ENCODE results near the gene GPS1.

The GPS1 gene

DNA sequence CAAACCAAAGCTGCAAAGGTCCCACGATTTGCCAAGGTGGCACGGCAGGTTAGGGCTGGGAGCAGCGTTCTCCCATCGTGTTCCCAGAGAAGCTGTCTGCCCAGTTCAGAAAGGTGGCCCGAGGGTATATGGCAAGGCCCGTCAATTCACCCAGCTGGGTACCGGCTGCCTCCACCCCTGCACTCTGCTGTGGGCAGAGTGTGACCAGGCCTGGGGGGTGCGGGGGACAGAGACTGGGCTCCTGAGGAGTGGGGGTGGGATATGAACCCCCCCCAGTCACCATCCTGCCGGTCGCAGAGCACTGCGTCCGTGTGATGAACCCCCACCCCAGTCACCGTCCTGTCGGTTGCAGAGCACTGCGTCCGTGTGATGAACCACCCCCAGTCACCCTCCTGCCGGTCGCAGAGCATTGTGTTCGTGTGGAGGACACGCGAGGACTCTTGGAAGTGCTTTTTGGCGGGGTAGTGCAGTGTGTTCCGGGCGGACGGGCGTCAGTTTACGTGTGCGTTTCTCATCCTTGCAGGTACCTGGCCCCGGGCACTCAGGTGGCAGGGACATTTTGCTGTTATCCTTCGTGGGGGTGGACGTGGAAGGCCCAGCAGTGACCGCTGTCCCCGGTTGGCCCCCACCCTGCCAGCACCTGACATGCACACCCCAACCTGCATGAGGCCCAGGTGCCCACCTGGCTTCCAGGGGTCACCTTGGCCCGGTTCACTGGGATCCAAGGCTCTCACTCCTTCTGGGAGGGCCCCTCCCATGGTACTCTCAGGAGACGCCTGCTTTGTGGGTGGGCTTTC, 49.0 kb downstream of the GPS1 start:
- TF ChIP-seq, protein P1, sequence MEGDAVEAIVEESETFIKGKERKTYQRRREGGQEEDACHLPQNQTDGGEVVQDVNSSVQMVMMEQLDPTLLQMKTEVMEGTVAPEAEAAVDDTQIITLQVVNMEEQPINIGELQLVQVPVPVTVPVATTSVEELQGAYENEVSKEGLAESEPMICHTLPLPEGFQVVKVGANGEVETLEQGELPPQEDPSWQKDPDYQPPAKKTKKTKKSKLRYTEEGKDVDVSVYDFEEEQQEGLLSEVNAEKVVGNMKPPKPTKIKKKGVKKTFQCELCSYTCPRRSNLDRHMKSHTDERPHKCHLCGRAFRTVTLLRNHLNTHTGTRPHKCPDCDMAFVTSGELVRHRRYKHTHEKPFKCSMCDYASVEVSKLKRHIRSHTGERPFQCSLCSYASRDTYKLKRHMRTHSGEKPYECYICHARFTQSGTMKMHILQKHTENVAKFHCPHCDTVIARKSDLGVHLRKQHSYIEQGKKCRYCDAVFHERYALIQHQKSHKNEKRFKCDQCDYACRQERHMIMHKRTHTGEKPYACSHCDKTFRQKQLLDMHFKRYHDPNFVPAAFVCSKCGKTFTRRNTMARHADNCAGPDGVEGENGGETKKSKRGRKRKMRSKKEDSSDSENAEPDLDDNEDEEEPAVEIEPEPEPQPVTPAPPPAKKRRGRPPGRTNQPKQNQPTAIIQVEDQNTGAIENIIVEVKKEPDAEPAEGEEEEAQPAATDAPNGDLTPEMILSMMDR (conservative IDR thresholded peaks at IDR 0.05; ENCODE audit: low read length): no peak
- no peak for TF ChIP-seq EZH2phosphoT487 (IDR thresholded peaks at IDR 0.05; ENCODE audit: borderline replicate concordance)
- no peaks in the 10 kb centered on the region for H3K9me3 ChIP-seq (ENCODE audit: insufficient read depth, low read depth, low read length)
- H3K4me2 ChIP-seq (ENCODE audit: low read depth, low read length, poor library complexity, severe bottlenecking): no peak overlapping the region
- peak overlapping the region; percentile 13 for H3K4me3 ChIP-seq (ENCODE audit: low read length, poor library complexity, severe bottlenecking)
- no peaks in the 10 kb centered on the region for H3K27me3 ChIP-seq (ENCODE audit: insufficient read depth, low read length, poor library complexity, severe bottlenecking)
- no peaks in the 10 kb centered on the region for H3F3A ChIP-seq (ENCODE audit: low read depth)
- peaks cover 37% of the 10 kb centered on the region for H3K79me2 ChIP-seq (ENCODE audit: insufficient read depth, low read length)
- no peak overlapping the region for H2AFZ ChIP-seq (ENCODE audit: low read length)
- H3K4me1 ChIP-seq (ENCODE audit: insufficient read depth, low read length, poor library complexity, severe bottlenecking): peaks cover 21% of the 10 kb centered on the region
- no peaks in the 10 kb centered on the region for H3K9me2 ChIP-seq (replicated peaks; ENCODE audit: low read depth, low read length)
- H3K9ac ChIP-seq (ENCODE audit: low read depth, low read length, poor library complexity, severe bottlenecking): peak overlapping the region; percentile 95
- H3K36me3 ChIP-seq (ENCODE audit: insufficient read depth, low read length): peaks cover 5% of the 10 kb centered on the region; the same call in 1 of the 2 replicates
- peaks cover 21% of the 10 kb centered on the region for H4K20me1 ChIP-seq (ENCODE audit: insufficient read depth, low read length, poor library complexity, severe bottlenecking)

DNA sequence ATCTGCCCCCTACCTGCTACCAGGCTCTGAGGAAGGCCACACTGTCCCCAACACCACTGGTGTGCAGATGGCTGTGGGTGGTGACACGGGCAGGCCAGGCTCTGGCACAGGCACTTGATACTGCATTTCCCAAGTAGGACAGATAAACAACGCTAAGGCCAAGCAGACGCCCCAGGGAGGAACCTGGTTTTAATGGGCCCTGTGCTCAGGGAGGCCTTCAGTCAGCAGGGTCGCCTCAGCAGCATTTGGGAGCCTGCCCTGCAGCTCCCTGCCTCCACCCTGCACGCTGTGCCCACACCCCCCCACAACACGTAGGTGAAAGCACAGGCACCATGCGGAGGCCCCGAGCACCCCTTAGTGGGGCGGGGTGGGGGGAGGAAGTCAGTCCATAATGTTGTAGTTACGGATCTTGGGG, 49.6 kb downstream of the GPS1 start:
- H3F3A ChIP-seq (ENCODE audit: low read depth): no peaks in the 10 kb centered on the region
- H3K36me3 ChIP-seq (ENCODE audit: insufficient read depth, low read length): no peaks in the 10 kb centered on the region
- peaks cover 24% of the 10 kb centered on the region for H3K4me1 ChIP-seq (ENCODE audit: insufficient read depth, low read length, poor library complexity, severe bottlenecking)
- peaks cover 15% of the 10 kb centered on the region for H4K20me1 ChIP-seq (ENCODE audit: insufficient read depth, low read length, poor library complexity, severe bottlenecking)
- H3K4me2 ChIP-seq (ENCODE audit: low read depth, low read length, poor library complexity, severe bottlenecking): no peak overlapping the region
- no peak overlapping the region for H2AFZ ChIP-seq (ENCODE audit: low read length)
- no peak for TF ChIP-seq EZH2phosphoT487 (IDR thresholded peaks at IDR 0.05; ENCODE audit: borderline replicate concordance)
- TF ChIP-seq, protein P1 (conservative IDR thresholded peaks at IDR 0.05; ENCODE audit: low read length): no peak
- H3K9me2 ChIP-seq (replicated peaks; ENCODE audit: low read depth, low read length): no peaks in the 10 kb centered on the region
- no peaks in the 10 kb centered on the region for H3K27me3 ChIP-seq (ENCODE audit: insufficient read depth, low read length, poor library complexity, severe bottlenecking)
- H3K9me3 ChIP-seq (ENCODE audit: insufficient read depth, low read depth, low read length): no peaks in the 10 kb centered on the region
- no peak overlapping the region for H3K9ac ChIP-seq (ENCODE audit: low read depth, low read length, poor library complexity, severe bottlenecking)
- peaks cover 30% of the 10 kb centered on the region for H3K79me2 ChIP-seq (ENCODE audit: insufficient read depth, low read length)
- no peak overlapping the region for H3K4me3 ChIP-seq (ENCODE audit: low read length, poor library complexity, severe bottlenecking)

DNA sequence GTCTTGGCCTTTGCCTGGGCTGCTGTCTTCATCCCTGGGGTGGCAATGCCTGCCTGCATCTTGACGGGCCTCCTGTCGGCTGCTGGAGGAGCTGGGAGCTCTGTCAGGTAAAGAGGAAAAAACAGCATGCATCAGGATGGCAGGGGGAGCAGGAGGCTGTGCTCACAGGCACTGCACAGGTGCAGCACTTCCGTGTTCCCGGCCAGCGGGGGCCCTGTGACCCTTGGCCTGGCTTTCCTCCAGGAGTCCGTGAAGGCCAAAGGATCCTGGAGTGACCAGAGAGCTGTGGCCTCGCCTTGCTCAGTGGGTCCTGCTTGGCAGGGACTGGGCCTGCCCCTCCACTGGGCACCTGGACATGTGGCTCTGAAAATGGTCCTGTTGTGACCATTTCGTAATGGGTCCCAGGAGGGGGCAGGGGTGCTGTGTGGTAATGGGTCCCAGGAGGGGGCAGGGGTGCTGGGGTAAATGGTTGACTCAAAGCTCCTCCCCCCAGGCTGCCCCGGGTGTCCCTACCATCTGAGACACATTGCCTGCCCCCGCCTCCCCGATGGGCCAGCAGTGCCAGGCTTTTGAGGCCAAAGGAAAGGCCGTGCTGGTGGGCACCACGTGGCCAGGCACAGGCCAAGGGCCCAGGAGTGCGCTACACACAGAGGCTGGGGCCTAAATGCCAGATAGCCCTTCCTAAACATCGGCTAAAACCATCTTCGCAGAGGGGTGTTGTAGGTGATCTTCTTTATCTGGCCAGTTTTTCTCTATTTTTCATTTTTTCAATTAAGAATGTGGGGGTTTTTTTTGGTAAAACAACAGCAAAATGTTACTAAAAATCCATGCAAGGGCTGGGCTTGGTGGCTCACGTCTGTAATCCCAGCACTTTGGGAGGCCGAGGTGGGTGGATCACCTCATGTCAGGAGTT, 50.3 kb downstream of the GPS1 start:
- Histone ChIP-seq H4K20me1 (ENCODE audit: insufficient read depth, low read length, poor library complexity, severe bottlenecking) (peaks cover 8% of the 10 kb centered on the region), H3K9me3 (ENCODE audit: insufficient read depth, low read depth, low read length) (no peaks in the 10 kb centered on the region), H3K9me2 (replicated peaks; ENCODE audit: low read depth, low read length) (no peaks in the 10 kb centered on the region), H3K79me2 (ENCODE audit: insufficient read depth, low read length) (peaks cover 23% of the 10 kb centered on the region), H2AFZ (ENCODE audit: low read length) (no peak overlapping the region), H3K27me3 (ENCODE audit: insufficient read depth, low read length, poor library complexity, severe bottlenecking) (no peaks in the 10 kb centered on the region), H3K4me1 (ENCODE audit: insufficient read depth, low read length, poor library complexity, severe bottlenecking) (peaks cover 22% of the 10 kb centered on the region), H3K9ac (ENCODE audit: low read depth, low read length, poor library complexity, severe bottlenecking) (no peak overlapping the region), H3K36me3 (ENCODE audit: insufficient read depth, low read length) (no peaks in the 10 kb centered on the region; the same call in 1 of the 2 replicates), H3F3A (ENCODE audit: low read depth) (no peaks in the 10 kb centered on the region), H3K4me3 (ENCODE audit: low read length, poor library complexity, severe bottlenecking) (no peak overlapping the region), H3K4me2 (ENCODE audit: low read depth, low read length, poor library complexity, severe bottlenecking) (no peak overlapping the region)
- TF ChIP-seq, protein P1 (conservative IDR thresholded peaks at IDR 0.05; ENCODE audit: low read length): no peak
- no peak for TF ChIP-seq EZH2phosphoT487 (IDR thresholded peaks at IDR 0.05; ENCODE audit: borderline replicate concordance)
